IPS DF 19.7 (cell line): Measurements from ENCODE around the gene CTXN1.

Experiments
- DNase-seq: peaks from one replicate; pipeline ENCODE4 v3.0.0-alpha.2; 2013; ENCODE audit warnings: low read depth, low spot score

CTXN1 gene

DNA sequence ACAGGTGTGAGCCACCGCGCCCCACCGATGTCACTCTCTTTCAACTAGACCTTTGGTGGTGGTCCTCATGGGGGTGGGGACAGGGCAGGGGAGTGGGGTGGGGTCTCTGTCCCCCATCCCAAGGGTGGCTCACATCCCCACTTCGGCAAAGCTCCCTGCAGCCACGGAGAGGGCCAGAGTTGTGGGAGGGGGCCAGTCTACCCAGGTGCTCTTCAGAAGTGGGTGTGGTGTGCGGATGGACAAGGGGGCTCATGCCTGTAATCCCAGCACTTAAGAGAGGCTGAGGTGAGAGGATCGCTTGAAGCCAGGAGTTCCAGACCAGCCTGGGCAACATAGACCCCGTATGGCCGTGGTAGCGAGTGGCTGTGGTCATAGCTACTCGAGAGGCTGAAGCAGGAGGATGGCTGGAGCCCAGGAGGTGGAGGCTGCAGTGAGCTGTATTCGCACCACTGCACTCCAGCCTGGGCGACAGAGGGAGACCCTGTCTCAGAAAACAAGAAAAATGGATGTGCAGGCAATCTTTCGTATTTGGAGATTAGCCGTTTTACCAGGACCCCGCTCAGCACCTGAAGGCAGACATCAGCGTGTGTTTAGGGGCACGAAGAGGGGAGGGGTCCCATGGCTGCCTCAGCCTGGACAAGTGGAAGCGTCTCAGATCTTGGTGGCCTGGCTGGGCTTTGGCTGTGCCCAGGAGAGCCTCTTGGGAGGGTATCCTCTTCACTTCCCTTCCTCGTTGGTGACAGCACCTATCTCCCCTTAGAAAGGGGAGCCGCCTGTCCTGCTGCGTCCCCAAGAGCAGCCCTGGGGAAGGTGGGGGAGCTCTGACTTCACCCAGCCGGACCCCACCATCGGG, 10.5 kb downstream of the CTXN1 start:
- DNase-seq, result no peak

DNA sequence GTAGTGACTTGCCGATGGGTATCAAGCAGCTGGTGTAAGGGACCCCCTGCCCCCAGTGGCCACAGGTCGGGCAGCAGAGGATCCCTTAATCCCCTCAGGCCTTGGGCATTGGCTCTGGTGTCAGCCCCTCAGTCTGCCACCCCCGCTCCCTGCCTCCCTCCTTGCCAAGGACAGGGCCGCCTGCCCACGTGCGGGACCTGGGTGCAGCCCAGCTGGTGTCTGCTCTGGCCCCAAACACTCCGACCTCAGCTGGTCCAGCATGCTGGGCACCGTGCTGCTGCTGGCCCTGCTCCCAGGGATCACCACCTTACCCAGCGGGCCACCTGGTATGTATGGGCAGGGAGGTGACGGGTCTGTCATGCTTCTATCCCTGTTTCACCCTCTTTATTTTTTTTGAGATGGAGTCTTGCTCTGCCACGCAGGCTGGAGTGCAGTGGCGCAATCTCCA, 11.3 kb downstream of the CTXN1 start, which contains the start of gene TGFBR3L:
Gene TGFBR3L (plus strand): TSS at position 233 of the 448 bp plus-strand sequence.
- no peak for DNase-seq

DNA sequence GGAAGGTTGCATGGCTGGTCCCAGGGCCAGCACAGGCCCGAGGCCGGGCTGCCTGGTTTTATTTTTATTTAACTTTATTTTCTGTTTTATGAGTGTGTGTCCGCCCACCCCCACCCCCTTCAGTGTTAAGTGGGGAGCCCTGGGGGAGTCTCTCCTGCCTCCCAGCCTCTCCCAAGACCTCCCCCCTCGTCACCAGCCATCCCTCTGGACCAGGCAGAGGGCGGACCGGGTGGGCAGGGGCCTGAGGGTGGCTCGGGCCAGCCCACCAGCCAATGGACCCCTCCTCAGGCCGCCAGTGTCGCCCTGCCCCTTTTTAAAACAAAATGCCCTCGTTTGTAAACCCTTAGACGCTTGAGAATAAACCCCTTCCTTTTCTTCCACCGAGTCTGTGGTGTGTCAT, 11.8 kb downstream of the CTXN1 start:
- DNase-seq, result no peak

DNA sequence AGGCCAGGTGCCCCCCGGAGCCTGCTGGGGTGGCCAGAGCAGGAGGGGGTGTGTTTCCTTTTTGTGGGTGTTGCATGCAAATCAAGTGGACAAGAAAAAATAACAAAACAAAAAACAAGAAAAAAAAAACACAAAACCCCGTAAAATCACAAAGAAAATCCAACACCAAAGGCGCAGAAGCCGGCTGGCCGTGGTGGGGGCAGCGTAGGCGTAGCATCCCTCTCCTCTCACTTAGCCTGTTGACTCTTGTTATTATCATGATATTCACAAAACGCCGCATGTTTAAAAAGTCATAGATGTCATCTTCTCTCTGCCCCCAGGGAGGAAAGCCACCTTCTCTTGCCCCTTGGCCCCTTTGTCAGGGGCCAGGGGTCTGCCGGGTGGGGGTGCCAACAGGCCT, 12.3 kb downstream of the CTXN1 start:
- no peak for DNase-seq

DNA sequence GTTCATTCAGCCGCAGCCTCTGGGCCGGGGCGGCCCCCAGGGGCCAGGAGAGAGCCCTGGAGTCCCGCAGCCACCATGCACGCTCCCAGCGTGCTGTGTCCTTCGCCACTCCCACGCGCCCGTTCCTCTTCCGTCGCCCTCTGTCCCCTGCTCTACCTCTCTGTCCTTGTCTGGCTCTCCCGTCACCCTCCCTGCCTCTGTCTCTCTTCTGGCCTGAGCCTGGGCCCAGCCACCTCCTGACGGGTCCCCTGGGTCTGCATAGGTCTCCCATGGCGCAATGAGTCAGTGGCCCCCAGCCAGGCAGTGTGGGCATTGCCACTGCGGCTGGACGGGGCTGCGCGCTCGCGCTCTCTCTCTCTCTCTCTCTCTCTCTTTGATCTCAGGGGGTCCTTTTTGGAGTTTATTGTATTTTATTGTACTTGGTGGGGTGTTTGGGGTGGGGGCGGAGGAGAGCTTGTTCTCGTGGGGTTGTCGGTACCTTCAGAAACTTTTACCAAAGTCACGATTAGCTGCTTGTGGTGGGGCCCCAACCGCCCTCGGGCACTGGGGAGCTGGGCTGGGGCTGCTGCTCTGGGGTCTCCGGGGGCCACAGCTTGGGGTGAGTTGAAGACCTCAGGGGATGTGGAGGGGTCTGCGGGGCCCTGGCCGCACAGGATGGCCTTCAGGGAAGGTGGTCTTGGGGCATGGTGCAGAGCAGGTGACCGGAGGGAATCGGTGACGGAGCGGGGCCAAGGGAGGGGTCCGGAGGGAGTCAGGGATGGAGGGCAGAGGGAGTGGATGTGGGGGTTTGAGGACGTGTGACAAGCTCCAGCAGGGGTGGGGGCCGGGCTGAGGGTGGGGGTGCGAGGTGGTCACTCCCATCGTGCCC, 13.0 kb downstream of the CTXN1 start:
- no peak for DNase-seq

DNA sequence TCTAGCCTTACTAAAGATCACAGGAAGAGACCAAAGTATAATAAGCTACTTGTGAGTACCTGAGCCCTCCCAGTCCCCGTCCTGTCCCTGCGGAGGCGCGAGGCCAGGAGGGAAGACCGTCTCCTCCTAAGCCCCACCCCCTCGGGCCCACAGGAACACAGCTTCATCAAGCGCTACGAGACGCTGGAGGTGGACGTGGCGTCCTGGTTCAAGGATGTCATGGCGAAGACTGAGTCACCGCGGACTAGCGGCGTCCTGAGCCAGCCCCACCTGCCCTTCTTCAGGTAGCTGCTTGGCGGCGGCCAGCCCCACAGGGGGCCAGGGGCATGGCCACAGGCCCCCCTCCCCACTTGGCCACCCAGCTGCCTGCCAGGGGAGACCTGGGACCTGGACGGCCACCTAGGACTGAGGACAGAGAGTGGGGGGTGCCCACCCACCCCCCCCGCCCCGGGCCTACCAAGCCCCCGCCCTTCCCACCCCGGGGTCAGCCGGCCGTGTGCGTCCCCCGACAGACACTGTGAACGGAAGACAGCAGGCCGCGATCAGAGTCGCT, 13.7 kb downstream of the CTXN1 start:
- DNase-seq, result no peak

DNA sequence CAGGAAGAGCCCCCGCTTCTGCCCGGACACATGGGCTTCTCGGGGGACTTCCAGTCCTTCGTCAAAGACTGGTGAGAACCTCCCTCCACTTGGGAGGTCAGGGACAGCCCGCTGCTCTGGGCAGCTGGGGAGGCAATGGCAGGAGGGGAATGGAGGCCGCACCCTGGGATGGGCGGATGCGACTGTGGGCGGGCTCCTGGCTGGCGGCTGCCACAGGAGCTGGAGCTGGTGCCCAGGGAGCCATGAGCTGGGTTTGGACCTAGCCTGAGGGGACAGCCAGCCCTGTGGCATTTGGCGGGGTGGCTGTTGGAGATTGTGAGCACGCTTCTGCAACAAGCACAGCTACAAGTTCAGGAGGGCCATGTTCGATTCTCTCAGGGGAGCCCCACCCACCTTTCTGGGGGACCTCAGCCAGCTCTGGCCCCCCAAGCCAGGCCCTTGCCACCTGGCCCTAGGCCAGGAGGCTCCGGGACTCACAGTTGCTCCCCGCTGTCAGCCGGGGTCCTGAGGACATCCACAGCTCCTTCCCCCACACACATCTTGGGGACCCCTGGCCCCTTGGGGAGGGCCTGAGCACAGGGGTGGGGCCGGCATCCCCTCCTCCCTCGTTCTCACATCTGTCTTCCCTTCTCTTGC, 14.3 kb downstream of the CTXN1 start:
- no peak for DNase-seq

DNA sequence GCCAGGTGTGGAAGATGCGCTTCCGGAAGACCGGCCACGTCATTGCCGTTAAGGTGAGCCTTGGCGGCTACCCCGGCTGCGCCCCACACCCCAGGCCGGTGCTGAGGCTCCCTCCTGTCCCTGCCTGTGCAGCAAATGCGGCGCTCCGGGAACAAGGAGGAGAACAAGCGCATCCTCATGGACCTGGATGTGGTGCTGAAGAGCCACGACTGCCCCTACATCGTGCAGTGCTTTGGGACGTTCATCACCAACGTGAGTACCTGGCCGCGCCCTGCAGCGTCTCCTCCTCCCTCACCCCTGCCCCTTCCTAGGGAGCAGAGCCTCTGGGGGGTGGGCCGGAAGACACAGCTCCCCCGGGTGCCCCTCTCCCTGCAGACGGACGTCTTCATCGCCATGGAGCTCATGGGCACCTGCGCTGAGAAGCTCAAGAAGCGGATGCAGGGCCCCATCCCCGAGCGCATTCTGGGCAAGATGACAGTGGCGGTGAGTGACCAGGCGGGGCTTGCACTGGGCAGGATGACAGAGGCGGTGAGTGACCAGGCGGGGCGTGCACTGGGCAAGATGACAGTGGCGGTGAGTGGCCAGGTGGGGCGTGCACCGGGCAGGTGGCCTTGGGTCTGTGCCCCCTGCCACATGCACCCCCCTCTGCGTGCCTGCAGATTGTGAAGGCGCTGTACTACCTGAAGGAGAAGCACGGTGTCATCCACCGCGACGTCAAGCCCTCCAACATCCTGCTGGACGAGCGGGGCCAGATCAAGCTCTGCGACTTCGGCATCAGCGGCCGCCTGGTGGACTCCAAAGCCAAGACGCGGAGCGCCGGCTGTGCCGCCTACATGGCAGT, 15.4 kb downstream of the CTXN1 start:
- no peak for DNase-seq

DNA sequence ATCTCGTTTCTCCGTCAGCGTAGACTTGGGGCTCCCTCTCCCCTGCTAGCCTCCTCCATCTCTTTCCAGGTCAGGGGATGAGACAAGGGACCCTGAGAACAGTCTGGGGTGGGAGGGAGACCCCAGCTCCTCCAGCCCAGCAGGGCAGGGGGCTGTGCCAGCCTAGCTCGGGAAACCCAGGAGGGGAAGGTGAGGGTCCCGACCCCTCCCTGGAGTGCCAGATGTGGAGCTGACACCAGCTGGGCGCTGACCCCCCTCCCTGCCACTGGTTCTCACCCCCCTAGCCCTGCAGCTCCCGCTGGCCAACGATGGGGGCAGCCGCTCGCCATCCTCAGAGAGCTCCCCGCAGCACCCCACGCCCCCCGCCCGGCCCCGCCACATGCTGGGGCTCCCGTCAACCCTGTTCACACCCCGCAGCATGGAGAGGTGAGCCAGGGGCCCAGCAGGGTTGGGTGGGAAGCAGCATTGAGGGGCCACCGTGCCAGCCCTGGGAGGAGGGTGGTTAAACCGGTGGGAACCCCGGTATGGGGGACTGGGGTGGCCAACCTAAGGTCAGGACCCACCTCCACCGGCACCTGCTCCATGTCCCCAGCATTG, 16.4 kb downstream of the CTXN1 start:
- DNase-seq, result no peak

DNA sequence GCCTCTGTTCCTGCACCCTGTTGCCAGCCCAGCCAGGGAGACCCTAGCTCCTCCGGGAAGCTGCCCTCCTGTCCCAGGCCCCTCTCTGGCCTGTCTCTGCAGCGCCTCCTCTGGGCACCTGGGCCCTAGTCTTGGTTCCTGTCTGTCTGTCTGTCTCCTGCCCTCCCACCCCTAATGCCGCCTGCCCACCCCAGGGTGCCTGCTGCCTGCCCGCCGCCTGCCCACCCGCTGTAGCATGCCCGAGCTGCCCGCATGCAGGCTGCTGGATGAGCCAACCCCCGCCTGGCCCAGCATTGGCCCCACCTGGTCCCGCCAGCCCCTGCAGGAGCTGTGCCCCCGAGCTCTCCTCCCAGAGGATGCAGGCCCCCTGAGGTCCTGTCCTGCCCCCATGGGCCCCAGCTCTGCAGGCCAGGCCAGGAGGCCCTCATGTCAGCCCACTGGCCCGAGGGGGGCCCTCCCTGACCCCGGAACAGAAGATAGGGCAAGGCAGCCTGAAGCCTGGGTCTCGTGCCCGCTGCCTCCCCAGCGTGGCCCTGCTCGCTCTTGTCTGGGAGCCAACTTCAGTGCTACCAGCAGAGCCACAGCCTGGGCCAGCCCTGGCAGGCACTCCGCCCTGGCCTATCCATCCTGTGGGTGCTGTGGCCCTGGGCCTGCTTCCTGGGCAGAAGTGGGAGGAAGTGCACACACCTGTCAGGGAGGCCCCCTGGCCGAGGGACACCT, 17.0 kb downstream of the CTXN1 start:
- no peak for DNase-seq

DNA sequence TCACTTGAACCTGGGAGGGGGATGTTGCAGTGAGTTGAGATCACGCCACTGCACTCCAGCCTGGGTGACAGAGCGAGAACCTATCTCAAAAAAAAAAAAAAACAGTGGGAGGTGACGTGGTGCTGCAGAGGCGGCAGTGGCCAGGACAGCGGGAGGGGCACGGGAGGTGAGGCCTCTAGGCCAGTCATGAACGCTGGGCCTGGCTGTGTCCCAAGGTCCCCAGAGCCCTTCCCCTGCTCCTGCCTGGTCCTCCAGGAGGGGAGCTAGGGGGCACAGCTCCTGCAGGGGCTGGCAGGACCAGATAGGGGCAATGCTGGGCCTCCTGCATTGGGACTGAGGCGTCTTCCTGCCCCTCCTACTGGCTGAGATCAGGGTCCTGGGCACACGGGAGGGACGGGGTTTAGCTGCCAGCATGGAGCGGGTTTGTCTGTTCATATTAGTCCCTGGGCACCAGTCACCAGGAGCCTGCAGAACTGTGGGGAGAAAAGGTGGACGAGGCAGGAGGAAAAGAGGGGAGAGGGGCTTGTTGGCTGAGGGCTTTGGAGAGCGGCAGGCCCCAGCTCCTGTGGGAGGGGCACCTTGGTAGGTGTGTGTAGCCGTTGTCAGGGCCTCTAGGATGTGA, 17.7 kb downstream of the CTXN1 start:
- DNase-seq, result no peak

DNA sequence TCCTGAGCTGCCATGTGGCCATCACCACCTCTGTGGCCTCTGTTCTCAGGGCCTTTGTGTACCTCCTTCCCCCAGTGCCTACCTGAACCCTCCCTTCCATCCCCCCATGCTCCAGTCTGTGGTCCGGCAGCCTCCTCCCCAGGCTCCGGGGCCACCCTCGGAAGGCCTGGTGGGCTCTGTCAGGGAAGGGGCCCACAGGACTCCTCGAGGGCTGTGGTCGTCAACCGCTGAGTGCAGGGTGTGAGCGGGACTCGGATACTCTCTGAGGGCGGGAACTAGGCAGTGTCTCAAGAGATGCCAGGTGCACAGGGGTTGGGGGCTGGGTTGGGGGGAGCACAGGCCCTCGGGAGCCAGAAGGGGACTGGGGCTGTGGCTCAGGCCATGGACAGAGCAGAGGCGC, 18.4 kb downstream of the CTXN1 start:
- DNase-seq, result no peak

DNA sequence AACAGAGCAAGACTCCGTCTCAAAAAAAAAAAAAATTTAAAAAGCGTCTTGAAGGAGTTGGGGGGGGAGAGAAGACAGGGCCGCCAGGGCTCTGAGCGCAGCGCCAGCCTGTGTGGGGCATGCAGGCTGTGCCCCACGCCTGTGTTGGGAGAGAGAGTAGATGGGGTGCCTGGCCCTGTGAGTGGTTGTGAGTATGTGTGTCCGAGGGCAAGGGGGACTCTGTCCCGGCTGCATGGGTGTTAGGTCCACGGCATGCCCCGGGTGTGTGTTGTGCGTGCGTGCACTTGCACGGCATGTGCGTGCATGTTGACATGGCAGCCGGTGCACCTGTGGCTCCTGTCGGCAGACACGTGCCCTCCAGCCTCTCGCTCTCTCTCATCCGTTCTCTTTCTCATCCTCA, 18.8 kb downstream of the CTXN1 start:
- DNase-seq, result no peak

DNA sequence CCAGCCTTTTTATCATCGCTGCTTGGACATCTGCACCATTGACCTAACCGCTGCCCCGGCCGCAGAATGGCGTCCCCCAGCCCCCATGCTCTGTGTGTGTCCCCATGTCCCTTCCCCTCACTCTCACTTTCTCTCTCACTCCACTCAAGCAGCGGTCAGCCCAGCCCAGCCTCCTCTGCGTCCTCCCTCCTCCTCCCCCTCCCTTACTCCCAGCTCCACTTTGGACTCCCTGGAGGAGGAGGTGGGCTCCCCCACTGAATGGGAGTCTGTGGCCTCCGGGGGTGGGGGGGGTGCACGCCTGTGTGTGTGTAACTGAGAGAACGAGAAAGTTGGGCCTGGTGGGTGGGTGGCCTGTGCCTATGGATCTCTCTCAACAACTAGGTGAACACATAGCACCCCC, 20.1 kb downstream of the CTXN1 start:
- no peak for DNase-seq

DNA sequence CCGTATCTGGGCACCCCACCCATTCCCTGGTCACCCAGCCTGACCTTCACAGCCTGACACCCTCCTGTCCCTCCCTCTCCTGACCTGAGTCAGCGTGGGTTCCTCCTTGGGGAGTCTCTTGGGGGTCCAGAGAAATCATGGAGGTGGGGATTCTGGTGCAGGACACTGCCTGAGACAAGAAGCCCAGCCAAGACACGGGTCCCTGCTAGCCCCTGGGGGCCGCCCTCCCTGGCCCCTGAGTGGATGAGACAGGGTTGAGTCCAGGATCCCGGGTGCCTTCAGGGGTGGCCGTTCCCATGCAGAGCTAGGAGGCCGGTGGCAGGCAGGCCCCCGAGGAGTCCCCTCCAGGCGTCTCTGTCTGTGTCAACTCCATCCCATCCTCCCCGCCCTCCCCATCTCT, 20.7 kb downstream of the CTXN1 start:
- no peak for DNase-seq

DNA sequence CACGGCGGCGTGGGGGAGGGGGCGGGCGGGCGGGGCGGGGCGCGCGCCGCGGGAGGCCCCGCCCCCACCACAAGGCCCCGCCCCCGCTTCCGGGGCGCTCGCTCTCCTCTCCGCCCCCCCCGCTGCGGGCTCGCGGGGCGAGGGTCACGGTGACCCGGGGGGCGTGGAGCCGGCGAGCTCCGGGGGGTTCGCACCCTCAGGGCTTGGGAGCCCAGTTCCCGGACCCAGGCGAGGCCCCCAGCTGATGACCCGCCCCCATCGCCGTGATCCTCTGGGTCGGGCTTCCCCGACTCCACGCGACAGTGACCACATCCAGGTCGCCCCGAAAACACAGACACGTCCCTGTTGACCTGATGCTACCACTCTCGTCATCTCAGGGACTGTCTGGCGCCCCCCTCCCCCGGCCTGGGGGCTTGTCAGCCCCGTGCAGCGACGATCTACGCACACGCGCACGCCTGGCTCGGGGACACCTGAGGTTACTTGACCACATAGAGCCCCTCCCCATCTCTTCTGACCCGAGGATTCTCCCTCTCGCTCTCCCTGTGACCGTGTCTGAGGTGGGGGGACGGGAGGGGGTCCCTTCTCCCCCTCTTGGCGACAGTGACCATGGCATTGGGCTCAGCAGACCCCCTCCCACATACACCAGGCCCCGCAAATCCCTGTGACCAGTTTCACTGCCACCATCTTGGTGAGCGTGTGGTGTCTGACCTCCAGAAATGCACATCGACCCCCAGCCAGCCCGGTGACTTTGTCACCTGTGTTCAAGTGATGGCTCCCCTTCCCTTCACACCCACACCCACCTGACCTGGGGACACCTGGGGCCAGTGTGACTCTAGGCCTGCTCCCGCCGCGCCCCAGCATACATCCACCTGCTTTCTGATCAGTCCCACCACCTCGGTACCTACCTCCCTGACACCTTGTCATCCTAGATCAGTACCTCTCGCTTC, 21.6 kb downstream of the CTXN1 start:
- no peak for DNase-seq

DNA sequence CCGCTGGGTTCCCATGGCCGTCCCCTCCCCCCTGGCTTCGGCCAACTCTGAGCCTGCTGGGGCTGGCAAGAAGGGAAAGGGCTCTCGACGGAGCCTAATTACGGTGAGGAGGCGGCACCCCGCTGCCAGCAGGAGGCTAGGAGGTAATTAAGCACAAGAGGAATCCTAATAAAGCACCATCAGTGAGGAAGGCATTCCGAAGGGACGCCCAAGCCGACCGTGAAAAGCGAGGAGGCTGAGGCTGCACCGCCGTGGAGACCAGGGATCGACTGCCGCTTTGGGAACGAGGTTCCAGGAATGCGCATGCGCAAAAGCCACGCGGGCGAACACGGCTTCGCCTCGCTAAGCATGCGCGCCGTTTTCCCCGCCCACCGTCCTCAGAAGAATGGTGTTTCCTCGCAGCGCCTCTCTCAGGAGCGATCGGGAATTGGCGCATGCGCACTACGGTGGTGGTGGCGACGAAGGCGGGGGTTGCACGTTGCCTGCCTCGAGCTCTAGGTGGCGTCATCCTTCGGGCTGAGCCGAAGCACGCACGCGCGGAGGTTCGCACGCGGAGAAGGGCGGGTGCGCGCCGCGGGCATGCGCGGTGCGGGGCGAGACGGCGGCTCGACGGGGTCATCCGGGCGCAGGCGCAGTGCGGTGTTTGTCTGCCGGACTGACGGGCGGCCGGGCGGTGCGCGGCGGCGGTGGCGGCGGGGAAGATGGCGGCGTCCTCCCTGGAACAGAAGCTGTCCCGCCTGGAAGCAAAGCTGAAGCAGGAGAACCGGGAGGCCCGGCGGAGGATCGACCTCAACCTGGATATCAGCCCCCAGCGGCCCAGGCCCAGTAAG, 22.5 kb downstream of the CTXN1 start, which contains the start of gene MAP2K7:
Gene MAP2K7 (plus strand): TSS at position 634 of the 830 bp plus-strand sequence. CDS start 68 bp downstream, at position 702.
- DNase-seq, result peak; percentile 95
